T-cell (primary cell): Measurements from ENCODE around the gene TMSB4X. TPM values are rescaled to one million over a fixed set of nuclear protein-coding genes. Genes with fewer than 3 reads are reported as not detected.
A peak's percentile ranks its signal among the peaks of the same experiment; 100 is the strongest.

Experiments used
- ATAC-seq, 4 experiments: fragments of 200-7000 bp in 3 of 4; fragments of 150-1000 bp in 1 of 4; cut with Tn5 transposase; replicated peaks in 1 of 4; 1 replicate in 3 of 4; 2 replicates in 1 of 4; pipeline ENCODE4 v1.10.0; 2021; ENCODE audit warnings: moderate library complexity in 3 of 4, mild to moderate bottlenecking in 2 of 4, moderate number of reproducible peaks in 1 of 4
- CTCF ChIA-PET, 2 donors: fragments of 300-600 bp; sonication (Branson Sonifier 250); formaldehyde crosslinking; loops; one replicate each; lab custom pipeline; 2022; ENCODE audit warnings: antibody characterized with exemption in 2 of 2; lab: Charles Lee
- POLR2A ChIA-PET, 2 donors: fragments of 300-600 bp; sonication (Branson Sonifier 250); formaldehyde crosslinking; loops; one replicate each; lab custom pipeline; 2022; ENCODE audit warnings: antibody characterized with exemption in 2 of 2; lab: Charles Lee
- DNase-seq, 35 experiments: peaks; one replicate each; pipeline versions ENCODE4 v3.0.0 to v3.0.0-alpha.2; 2013 to 2023
- H3K27ac ChIP-seq: one replicate; pipeline ENCODE4 v1.5.1; 2013; ENCODE audit warnings: low read length
- H3K27me3 ChIP-seq, 2 experiments: replicated peaks in 1 of 2; 1 replicate in 1 of 2; 2 replicates in 1 of 2; pipeline versions ENCODE4 v1.6.1 to v1.7.0; 2013; ENCODE audit warnings: low read length in 1 of 2, mixed read lengths in 1 of 2; ENCODE audit not compliant: control insufficient read depth in 2 of 2, insufficient read depth in 2 of 2; ENCODE audit errors: extremely low read depth in 1 of 2
- H3K36me3 ChIP-seq, 2 donors: 1 replicate in 1 of 2; 2 replicates in 1 of 2; pipeline versions ENCODE4 v1.6.1 to v1.7.0; 2013; ENCODE audit warnings: low read length in 1 of 2; ENCODE audit not compliant: control insufficient read depth in 2 of 2, insufficient read depth in 1 of 2; ENCODE audit errors: extremely low read depth in 1 of 2
- H3K4me1 ChIP-seq, 2 experiments: 1 replicate in 1 of 2; 2 replicates in 1 of 2; pipeline versions ENCODE4 v1.6.1 to v1.7.0; 2013; ENCODE audit warnings: low read length in 2 of 2, mixed read lengths in 1 of 2; ENCODE audit not compliant: insufficient read depth in 2 of 2, control insufficient read depth in 1 of 2; ENCODE audit errors: extremely low read depth in 1 of 2
- H3K4me3 ChIP-seq, 2 donors: 1 replicate in 1 of 2; 2 replicates in 1 of 2; pipeline versions ENCODE4 v1.5.1 to v1.7.0; 2013; ENCODE audit warnings: mild to moderate bottlenecking in 2 of 2, low read length in 1 of 2, moderate library complexity in 1 of 2; ENCODE audit not compliant: control insufficient read depth in 1 of 2; ENCODE audit errors: extremely low read depth in 1 of 2
- H3K9me3 ChIP-seq: 2 replicates; pipeline ENCODE4 v1.7.0; 2013
- H3K27ac Mint-ChIP-seq, 2 donors: one replicate each; pipeline ENCODE4 v1.8.0; 2020 to 2021; ENCODE audit warnings: mild to moderate bottlenecking in 2 of 2, mixed read lengths in 2 of 2
- H3K27me3 Mint-ChIP-seq, 2 donors: one replicate each; pipeline ENCODE4 v1.8.0; 2021 to 2022; ENCODE audit warnings: mixed read lengths in 2 of 2
- H3K36me3 Mint-ChIP-seq: one replicate; pipeline ENCODE4 v1.8.0; 2021; ENCODE audit warnings: mixed read lengths
- H3K4me1 Mint-ChIP-seq, 3 donors: one replicate each; pipeline ENCODE4 v1.8.0; 2020 to 2022; ENCODE audit warnings: mixed read lengths in 3 of 3, mild to moderate bottlenecking in 1 of 3
- H3K4me3 Mint-ChIP-seq, 3 donors: one replicate each; pipeline ENCODE4 v1.8.0; 2020 to 2022; ENCODE audit warnings: mild to moderate bottlenecking in 3 of 3, mixed read lengths in 3 of 3, moderate library complexity in 3 of 3
- H3K9me3 Mint-ChIP-seq, 3 donors: one replicate each; pipeline ENCODE4 v1.8.0; 2020 to 2022; ENCODE audit warnings: mixed read lengths in 3 of 3
- WGBS: methylation state at CpG from one replicate; pipeline ENCODE4 v1.1.5; 2013; ENCODE audit warnings: missing lambda C conversion rate; ENCODE audit not compliant: insufficient coverage; 5-methylcytosine and 5-hydroxymethylcytosine counted together
- total RNA-seq, 35 experiments: library from RNA in 6 of 35; stranded (reverse) in 6 of 35; fragments of 120-200 nt in 1 of 35; gene quantifications; one replicate each; pipeline versions ENCODE4 v1.2.1 to v1.2.4 and lab custom pipeline; 2013 to 2026

TMSB4X gene
- total RNA-seq, 5 donors from 2014 or later (not counting 1 experiment from before 2014, with no cell fraction given), result 5,030 to 6,201 (median 5,880) TPM

GRCh38 chrX:12989461-12989860 lies 14.6 kb downstream of the TMSB4X start:
- H3K4me1 ChIP-seq, result peaks cover 16 to 28% of the 10 kb centered on the region in 2 experiments
- POLR2A ChIA-PET, result interaction anchor here in 1 of 2 donors (0.6 kb wide), 1 partner anchor 30 kb away, joined by 4 read pairs; no protein-coding TSS in a partner anchor

GRCh38 chrX:12991575-12991974 lies 16.7 kb downstream of the TMSB4X start:
- Mint-ChIP-seq H3K27me3 (peaks cover 0 to 27% of the 10 kb centered on the region in 2 donors), H3K36me3 (no peaks in the 10 kb centered on the region), H3K27ac (peak overlapping the region in 1 of 2 donors; percentile 71), H3K4me1 (peaks cover 53 to 56% (median 55%) of the 10 kb centered on the region in 3 donors), H3K4me3 (no peak overlapping the region), H3K9me3 (no peaks in the 10 kb centered on the region)
- Histone ChIP-seq H3K27me3 (no peaks in the 10 kb centered on the region), H3K4me1 (peaks cover 2 to 9% of the 10 kb centered on the region in 2 experiments), H3K36me3 (no peaks in the 10 kb centered on the region), H3K9me3 (no peaks in the 10 kb centered on the region), H3K27ac (no peak overlapping the region), H3K4me3 (no peak overlapping the region)
- ChIA-PET POLR2A (interaction anchor here in 1 of 2 donors (0.6 kb wide), 2 partner anchors 30 to 32 kb away, joined by 4 to 5 read pairs; no protein-coding TSS in a partner anchor), CTCF (interaction anchor here (0.6 to 1.6 kb wide), 4 partner anchors 11 to 444 kb away, joined by 3 to 14 read pairs (median 4); no protein-coding TSS in a partner anchor)
- no CpG with 5 or more reads among the region's 3 CpGs for WGBS
- DNase-seq, result no peak
- no peak for ATAC-seq

More at GRCh38 chrX:12989461-12989860, 14.6 kb downstream of the TMSB4X start:
- ATAC-seq, result no peak
- H3K4me3 Mint-ChIP-seq, result no peak overlapping the region
- H3K27ac ChIP-seq, result no peak overlapping the region
- H3K27ac Mint-ChIP-seq, result no peak overlapping the region
- no peaks in the 10 kb centered on the region for H3K36me3 ChIP-seq
- no peaks in the 10 kb centered on the region for H3K9me3 ChIP-seq
- no CpG with 5 or more reads among the region's 3 CpGs for WGBS
- CTCF ChIA-PET, result no interaction called here
- H3K27me3 ChIP-seq, result no peaks in the 10 kb centered on the region
- DNase-seq, result no peak
- no peaks in the 10 kb centered on the region for H3K9me3 Mint-ChIP-seq
- H3K36me3 Mint-ChIP-seq, result no peaks in the 10 kb centered on the region
- peaks cover 58 to 65% (median 63%) of the 10 kb centered on the region in 3 donors for H3K4me1 Mint-ChIP-seq
- no peak overlapping the region for H3K4me3 ChIP-seq
- H3K27me3 Mint-ChIP-seq, result peaks cover 0 to 16% of the 10 kb centered on the region in 2 donors

GRCh38 chrX:12992544-12993118 lies 17.7 kb downstream of the TMSB4X start:
- ChIA-PET POLR2A (interaction anchor here in 1 of 2 donors (0.6 kb wide), 1 partner anchor 177 kb away, joined by 3 read pairs; no protein-coding TSS in a partner anchor), CTCF (interaction anchor here (1.2 to 1.6 kb wide), 2 partner anchors 46 kb away, joined by 3 to 4 read pairs; no protein-coding TSS in a partner anchor)
- peak in 1 of 4 experiments; percentile 40 for ATAC-seq
- H3K9me3 ChIP-seq, result no peaks in the 10 kb centered on the region
- H3K36me3 Mint-ChIP-seq, result no peaks in the 10 kb centered on the region
- H3K4me1 Mint-ChIP-seq, result peaks cover 56 to 58% (median 57%) of the 10 kb centered on the region in 3 donors
- H3K27ac Mint-ChIP-seq, result peak overlapping the region; percentile 10 to 49
- H3K27me3 ChIP-seq, result no peaks in the 10 kb centered on the region
- no peak overlapping the region for H3K4me3 ChIP-seq
- no peaks in the 10 kb centered on the region for H3K36me3 ChIP-seq
- no CpG with 5 or more reads among the region's 4 CpGs for WGBS
- no peak for DNase-seq
- peaks cover 0 to 27% of the 10 kb centered on the region in 2 donors for H3K27me3 Mint-ChIP-seq
- no peak overlapping the region for H3K27ac ChIP-seq
- H3K4me1 ChIP-seq, result peaks cover 9 to 12% of the 10 kb centered on the region in 2 experiments
- H3K9me3 Mint-ChIP-seq, result no peaks in the 10 kb centered on the region
- no peak overlapping the region for H3K4me3 Mint-ChIP-seq

- H3K27ac Mint-ChIP-seq, result peak overlapping the region; percentile 46 to 68
- no peaks in the 10 kb centered on the region for H3K36me3 Mint-ChIP-seq
- WGBS, result no CpG with 5 or more reads among the region's 1 CpG
- H3K4me1 Mint-ChIP-seq, result peaks cover 60 to 62% (median 61%) of the 10 kb centered on the region in 3 donors
- Histone ChIP-seq H3K36me3 (no peaks in the 10 kb centered on the region), H3K4me1 (peaks cover 19 to 20% of the 10 kb centered on the region in 2 experiments), H3K4me3 (no peak overlapping the region), H3K9me3 (no peaks in the 10 kb centered on the region), H3K27ac (no peak overlapping the region), H3K27me3 (no peaks in the 10 kb centered on the region)
- H3K27me3 Mint-ChIP-seq, result peaks cover 0 to 27% of the 10 kb centered on the region in 2 donors
- DNase-seq (no peak), ATAC-seq (no peak)
- no peaks in the 10 kb centered on the region for H3K9me3 Mint-ChIP-seq
- CTCF ChIA-PET, result interaction anchor here in 1 of 2 donors (0.6 kb wide), 1 partner anchor 10 kb away, joined by 5 read pairs; no protein-coding TSS in a partner anchor
- no peak overlapping the region for H3K4me3 Mint-ChIP-seq
- POLR2A ChIA-PET, result no interaction called here
Measured at GRCh38 chrX:12993826-12994225, 18.9 kb downstream of the TMSB4X start.

- CTCF ChIA-PET, result interaction anchor here in 1 of 2 donors (0.6 kb wide), 1 partner anchor 10 kb away, joined by 5 read pairs; no protein-coding TSS in a partner anchor
- H3K4me3 Mint-ChIP-seq, result no peak overlapping the region
- no peaks in the 10 kb centered on the region for H3K27me3 ChIP-seq
- H3K27me3 Mint-ChIP-seq, result peaks cover 0 to 27% of the 10 kb centered on the region in 2 donors
- no peaks in the 10 kb centered on the region for H3K36me3 Mint-ChIP-seq
- no peak for ATAC-seq
- POLR2A ChIA-PET, result no interaction called here
- H3K4me3 ChIP-seq, result no peak overlapping the region
- H3K27ac Mint-ChIP-seq, result peak overlapping the region; percentile 28 to 68
- no peak for DNase-seq
- H3K9me3 ChIP-seq, result no peaks in the 10 kb centered on the region
- H3K9me3 Mint-ChIP-seq, result no peaks in the 10 kb centered on the region
- H3K36me3 ChIP-seq, result no peaks in the 10 kb centered on the region
- H3K27ac ChIP-seq, result no peak overlapping the region
- WGBS, result no CpG with 5 or more reads among the region's 4 CpGs
- H3K4me1 Mint-ChIP-seq, result peaks cover 60 to 65% (median 63%) of the 10 kb centered on the region in 3 donors
- peaks cover 19 to 25% of the 10 kb centered on the region in 2 experiments for H3K4me1 ChIP-seq
Measured at GRCh38 chrX:12994321-12994720, 19.4 kb downstream of the TMSB4X start.

- H3K27ac ChIP-seq, result peak overlapping the region; percentile 94
- DNase-seq, result no peak
- no peak overlapping the region for H3K4me3 ChIP-seq
- WGBS, result 100% methylated on average over 1 of the region's 3 CpGs
- H3K4me1 ChIP-seq, result peaks cover 35 to 49% of the 10 kb centered on the region in 2 experiments
- no peaks in the 10 kb centered on the region for H3K27me3 ChIP-seq
- CTCF ChIA-PET, result interaction anchor here in 1 of 2 donors (1.1 to 1.6 kb wide), 3 partner anchors 47 to 96 kb away, joined by 3 to 5 read pairs (median 5); no protein-coding TSS in a partner anchor
- no peak for ATAC-seq
- no peaks in the 10 kb centered on the region for H3K9me3 ChIP-seq
- H3K27me3 Mint-ChIP-seq, result peaks cover 0 to 16% of the 10 kb centered on the region in 2 donors
- peak overlapping the region; percentile 94 to 97 for H3K27ac Mint-ChIP-seq
- no peaks in the 10 kb centered on the region for H3K36me3 Mint-ChIP-seq
- H3K4me1 Mint-ChIP-seq, result peaks cover 70 to 78% (median 75%) of the 10 kb centered on the region in 3 donors
- H3K36me3 ChIP-seq, result no peaks in the 10 kb centered on the region
- POLR2A ChIA-PET, result interaction anchor here in 1 of 2 donors (2.3 kb wide), 1 partner anchor 15 kb away, joined by 6 read pairs; no protein-coding TSS in a partner anchor
- H3K4me3 Mint-ChIP-seq, result peak overlapping the region in 1 of 3 donors; percentile 38
- no peaks in the 10 kb centered on the region for H3K9me3 Mint-ChIP-seq
Measured at GRCh38 chrX:12996934-12997435, 22.1 kb downstream of the TMSB4X start.
